T-helper 2 cell treated with Interferon-gamma antibody and Interleukin-4, amounts not matched to agents 5 μg/mL and 100 μg/mL, for 36 hours (primary cell): ENCODE data around the gene ITGAX.

ENCODE experiments used
- DNase-seq: peaks from one replicate; pipeline ENCODE4 v3.0.0; 2021; ENCODE audit warnings: low spot score
- H3K27ac Mint-ChIP-seq: one replicate; pipeline ENCODE4 v1.8.0; 2021; ENCODE audit warnings: mild to moderate bottlenecking, mixed read lengths
- H3K27me3 Mint-ChIP-seq: one replicate; pipeline ENCODE4 v1.8.0; 2021; ENCODE audit warnings: low read depth, mixed read lengths
- H3K36me3 Mint-ChIP-seq: one replicate; pipeline ENCODE4 v1.8.0; 2021; ENCODE audit warnings: low read depth, mixed read lengths
- H3K4me1 Mint-ChIP-seq: one replicate; pipeline ENCODE4 v1.8.0; 2021; ENCODE audit warnings: low read depth, mixed read lengths
- H3K4me3 Mint-ChIP-seq: one replicate; pipeline ENCODE4 v1.8.0; 2022; ENCODE audit warnings: mild to moderate bottlenecking, moderate library complexity, mixed read lengths
- H3K9me3 Mint-ChIP-seq: one replicate; pipeline ENCODE4 v1.8.0; 2021; ENCODE audit warnings: mixed read lengths

The ITGAX gene

GRCh38 chr16:31430380-31431052 is 75.5 kb downstream of the ITGAX start:
- H3K4me3 Mint-ChIP-seq, result no peak overlapping the region
- H3K27me3 Mint-ChIP-seq, result no peaks in the 10 kb centered on the region
- no peak overlapping the region for H3K27ac Mint-ChIP-seq
- H3K4me1 Mint-ChIP-seq, result peaks cover 21% of the 10 kb centered on the region
- no peaks in the 10 kb centered on the region for H3K9me3 Mint-ChIP-seq
- no peak for DNase-seq
- no peaks in the 10 kb centered on the region for H3K36me3 Mint-ChIP-seq
